PC-9 (cell line): ENCODE measurements around the gene ZCCHC10. TPM values are rescaled to one million over a fixed set of nuclear protein-coding genes. Genes with fewer than 3 reads are reported as not detected.

Experiments
- BruUV-seq: library from RNA; stranded (reverse); fragments of 400-500 nt; replicated peaks from 2 replicates; lab custom pipeline; 2021; lab: Mats Ljungman, UMichigan
- CTCF ChIA-PET: fragments of 300-600 bp; sonication (Branson Sonifier 250); formaldehyde crosslinking; loops from one replicate; lab custom pipeline; 2022; ENCODE audit warnings: antibody characterized with exemption; lab: Charles Lee
- POLR2A ChIA-PET: fragments of 300-600 bp; sonication (Branson Sonifier 250); formaldehyde crosslinking; loops from one replicate; lab custom pipeline; 2022; ENCODE audit warnings: antibody characterized with exemption; ENCODE audit not compliant: unreplicated experiment; lab: Charles Lee
- DNase-seq, 2 experiments: peaks; one replicate each; pipeline versions ENCODE4 v3.0.0 to v3.0.0-alpha.2; 2015 to 2022; ENCODE audit warnings: mixed read lengths in 1 of 2
- H2AFZ ChIP-seq: fragments of 200-600 bp; sonication (generic); 2 replicates; pipeline ENCODE4 v1.8.1; 2017; ENCODE audit warnings: antibody characterized with exemption
- H3F3A ChIP-seq: fragments of 200-600 bp; sonication (generic); 2 replicates; pipeline ENCODE4 v1.8.1; 2017; ENCODE audit warnings: antibody characterized with exemption, mild to moderate bottlenecking, low read depth; ENCODE audit not compliant: insufficient read depth
- H3K27ac ChIP-seq: fragments of 200-600 bp; sonication (generic); 2 replicates; pipeline ENCODE4 v1.6.1; 2016; ENCODE audit warnings: mixed run types
- H3K27me3 ChIP-seq: fragments of 200-600 bp; sonication (generic); 2 replicates; pipeline ENCODE4 v1.6.1; 2016; ENCODE audit warnings: low read depth, mixed run types; ENCODE audit not compliant: insufficient read depth
- H3K36me3 ChIP-seq: fragments of 200-600 bp; sonication (generic); 2 replicates; pipeline ENCODE4 v1.6.1; 2016; ENCODE audit warnings: low read depth, mixed run types
- H3K4me1 ChIP-seq: fragments of 200-600 bp; sonication (generic); replicated peaks from 2 replicates; pipeline ENCODE4 v1.6.1; 2016; ENCODE audit warnings: mixed run types; ENCODE audit not compliant: insufficient read depth
- H3K4me2 ChIP-seq: fragments of 200-600 bp; sonication (generic); 2 replicates; pipeline ENCODE4 v1.6.1; 2017; ENCODE audit warnings: mixed run types
- H3K4me3 ChIP-seq: fragments of 200-600 bp; sonication (generic); 2 replicates; pipeline ENCODE4 v1.6.1; 2016; ENCODE audit warnings: mixed run types
- H3K79me2 ChIP-seq: fragments of 200-600 bp; sonication (generic); 2 replicates; pipeline ENCODE4 v1.6.1; 2017; ENCODE audit warnings: low read depth, mixed run types
- H3K9me2 ChIP-seq: fragments of 200-600 bp; sonication (generic); 2 replicates; pipeline ENCODE4 v1.8.1; 2017; ENCODE audit warnings: mild to moderate bottlenecking; ENCODE audit not compliant: insufficient read depth
- H3K9me3 ChIP-seq: fragments of 200-600 bp; sonication (generic); 2 replicates; pipeline ENCODE4 v1.8.1; 2016; ENCODE audit warnings: low read depth; ENCODE audit not compliant: insufficient read depth
- H4K20me1 ChIP-seq: fragments of 200-600 bp; sonication (generic); 2 replicates; pipeline ENCODE4 v1.8.1; 2017; ENCODE audit not compliant: insufficient read depth
- CTCF ChIP-seq: fragments of 200-600 bp; sonication (generic); conservative IDR thresholded peaks from 2 replicates; pipeline ENCODE4 v1.6.1; 2017; ENCODE audit warnings: mixed run types, antibody characterized with exemption, mild to moderate bottlenecking, moderate library complexity
- EZH2 ChIP-seq: fragments of 200-600 bp; sonication (generic); IDR thresholded peaks from 2 replicates; pipeline ENCODE4 v1.8.0; 2017; ENCODE audit warnings: antibody characterized with exemption, low read depth
- intact Hi-C: fragments of 100-400 bp; cut with micrococcal nuclease; formaldehyde crosslinking; loops from one replicate; pipeline ENCODE4 v1.10.0; 2022; ENCODE audit not compliant: unreplicated experiment
- total RNA-seq: library from RNA; stranded (reverse); gene quantifications from 2 replicates; pipeline ENCODE4 v1.2.3, GENCODE V29; 2021

ZCCHC10 gene
- total RNA-seq, 1 experiment from 2014 or later: 14.9 TPM

GRCh38 chr5:133035224-133035623 is 8.9 kb upstream of the ZCCHC10 start:
- TF ChIP-seq EZH2 (no peak), CTCF (no peak)
- DNase-seq: no peak
- Histone ChIP-seq H3K9me3 (no peaks in the 10 kb centered on the region), H3K9me2 (no peaks in the 10 kb centered on the region), H3F3A (peaks cover 7% of the 10 kb centered on the region; the same call in 1 of the 2 replicates), H3K36me3 (no peaks in the 10 kb centered on the region), H3K27ac (no peak overlapping the region), H3K4me2 (no peak overlapping the region), H4K20me1 (no peaks in the 10 kb centered on the region), H2AFZ (no peak overlapping the region), H3K79me2 (no peaks in the 10 kb centered on the region), H3K27me3 (no peaks in the 10 kb centered on the region), H3K4me1 (0 out of 2 replicates have a peak, but pooled peaks cover 9% of the 10 kb centered on the region), H3K4me3 (no peak overlapping the region)
- no TSS peak for BruUV-seq
- intact Hi-C loops: no loop called here
- POLR2A ChIA-PET: no interaction called here
- CTCF ChIA-PET: no interaction called here

DNA sequence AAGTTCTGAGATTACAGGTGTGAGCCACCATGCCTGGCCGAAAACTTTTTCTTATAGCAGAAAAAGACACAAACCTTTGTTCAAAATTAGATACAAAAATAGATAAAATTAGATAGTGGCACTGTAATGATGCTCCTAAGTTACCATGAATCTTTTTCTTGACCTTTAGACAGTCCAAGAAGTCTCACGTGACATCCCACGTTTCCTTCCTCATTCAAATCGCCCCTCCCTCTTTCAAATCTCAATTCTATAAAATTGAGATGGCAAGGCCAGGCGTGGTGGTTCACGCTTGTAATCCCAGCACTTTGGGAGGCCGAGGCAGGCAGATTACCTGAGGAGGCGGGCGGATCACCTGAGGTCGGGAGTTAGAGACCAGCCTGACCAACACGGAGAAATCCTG is 7.7 kb upstream of the ZCCHC10 start:
- H2AFZ ChIP-seq: no peak overlapping the region
- ChIA-PET POLR2A (no interaction called here), CTCF (no interaction called here)
- H3K9me3 ChIP-seq: no peaks in the 10 kb centered on the region
- no peaks in the 10 kb centered on the region for H3K36me3 ChIP-seq
- no peak overlapping the region for H3K27ac ChIP-seq
- 0 out of 2 replicates have a peak, but pooled peaks cover 9% of the 10 kb centered on the region for H3K4me1 ChIP-seq
- H3K4me2 ChIP-seq: no peak overlapping the region
- H3F3A ChIP-seq: peaks cover 7% of the 10 kb centered on the region; the same call in 1 of the 2 replicates
- no peaks in the 10 kb centered on the region for H4K20me1 ChIP-seq
- H3K4me3 ChIP-seq: no peak overlapping the region
- TF ChIP-seq EZH2: no peak
- no peak for TF ChIP-seq CTCF
- no peaks in the 10 kb centered on the region for H3K27me3 ChIP-seq
- H3K79me2 ChIP-seq: no peaks in the 10 kb centered on the region
- no peaks in the 10 kb centered on the region for H3K9me2 ChIP-seq
- DNase-seq: no peak
- intact Hi-C loops: no loop called here
- no TSS peak for BruUV-seq

- Histone ChIP-seq H3K36me3 (no peaks in the 10 kb centered on the region), H2AFZ (no peak overlapping the region; the same call in 1 of the 2 replicates), H4K20me1 (no peaks in the 10 kb centered on the region), H3K4me3 (no peak overlapping the region), H3F3A (peaks cover 7% of the 10 kb centered on the region; the same call in 1 of the 2 replicates), H3K4me2 (no peak overlapping the region), H3K79me2 (no peaks in the 10 kb centered on the region), H3K27me3 (no peaks in the 10 kb centered on the region), H3K9me2 (no peaks in the 10 kb centered on the region), H3K4me1 (0 out of 2 replicates have a peak, but pooled peaks cover 9% of the 10 kb centered on the region), H3K9me3 (no peaks in the 10 kb centered on the region), H3K27ac (no peak overlapping the region)
- TF ChIP-seq EZH2 (no peak), CTCF (no peak)
- intact Hi-C loops: no loop called here
- no TSS peak for BruUV-seq
- POLR2A ChIA-PET: no interaction called here
- CTCF ChIA-PET: no interaction called here
- DNase-seq: peak in 1 of 2 experiments; percentile 47
Observed at GRCh38 chr5:133032852-133033742, 6.7 kb upstream of the ZCCHC10 start.
